Calu3 (cell line): ENCODE measurements around the gene ATF7IP2. TPM values are rescaled to one million over a fixed set of nuclear protein-coding genes. Genes with fewer than 3 reads are reported as not detected.
A peak's percentile ranks its signal among the peaks of the same experiment; 100 is the strongest.
"Not testable (repeated sequence)": the region's sequence is repeated elsewhere in the genome, so short reads cannot be mapped to it uniquely, and the experiment has no call there.

ENCODE experiments used
- BruUV-seq: library from RNA; stranded (reverse); fragments of 400-500 nt; replicated peaks from 2 replicates; lab custom pipeline; 2021; lab: Mats Ljungman, UMichigan
- CTCF ChIA-PET: fragments of 300-600 bp; sonication (Branson Sonifier 250); formaldehyde crosslinking; loops from one replicate; lab custom pipeline; 2022; ENCODE audit warnings: antibody characterized with exemption; lab: Charles Lee
- DNase-seq: peaks from one replicate; pipeline ENCODE4 v3.0.0; 2022
- H3K27ac Mint-ChIP-seq: one replicate; pipeline ENCODE4 v1.8.0; 2022; ENCODE audit warnings: mixed read lengths; ENCODE audit not compliant: unreplicated experiment
- H3K27me3 Mint-ChIP-seq: one replicate; pipeline ENCODE4 v1.8.0; 2022; ENCODE audit warnings: mixed read lengths; ENCODE audit not compliant: unreplicated experiment
- H3K36me3 Mint-ChIP-seq: one replicate; pipeline ENCODE4 v1.8.0; 2022; ENCODE audit warnings: mild to moderate bottlenecking, moderate library complexity, mixed read lengths; ENCODE audit not compliant: insufficient read depth, unreplicated experiment
- H3K4me1 Mint-ChIP-seq: one replicate; pipeline ENCODE4 v1.8.0; 2022; ENCODE audit warnings: mild to moderate bottlenecking, low read depth, mixed read lengths; ENCODE audit not compliant: unreplicated experiment
- H3K4me3 Mint-ChIP-seq: one replicate; pipeline ENCODE4 v1.8.0; 2022; ENCODE audit warnings: mild to moderate bottlenecking, low read depth, moderate library complexity, mixed read lengths; ENCODE audit not compliant: unreplicated experiment
- H3K9me3 Mint-ChIP-seq: one replicate; pipeline ENCODE4 v1.8.0; 2022; ENCODE audit warnings: low read depth, mixed read lengths; ENCODE audit not compliant: unreplicated experiment
- intact Hi-C: fragments of 100-400 bp; cut with micrococcal nuclease; formaldehyde crosslinking; loops from one replicate; pipeline ENCODE4 v1.10.0; 2022; ENCODE audit not compliant: unreplicated experiment
- total RNA-seq: library from RNA; stranded (reverse); gene quantifications from 2 replicates; pipeline ENCODE4 v1.2.3, GENCODE V29; 2022
- TF ChIP-seq, protein P1 (sequence below): fragments of 200-600 bp; IDR thresholded peaks from one replicate; pipeline ENCODE4 v1.8.0; 2022; ENCODE audit warnings: antibody characterized with exemption; ENCODE audit not compliant: unreplicated experiment

The ATF7IP2 gene
- total RNA-seq, 1 experiment from 2014 or later, result 29.7 TPM

- H3K4me3 Mint-ChIP-seq, result no peak overlapping the region
- no TSS peak for BruUV-seq
- H3K4me1 Mint-ChIP-seq, result peaks cover 17% of the 10 kb centered on the region
- H3K27ac Mint-ChIP-seq, result no peak overlapping the region
- H3K27me3 Mint-ChIP-seq, result no peaks in the 10 kb centered on the region
- intact Hi-C loops, result no loop called here
- peaks cover 4% of the 10 kb centered on the region for H3K9me3 Mint-ChIP-seq
- H3K36me3 Mint-ChIP-seq, result no peaks in the 10 kb centered on the region
- TF ChIP-seq, protein P1, sequence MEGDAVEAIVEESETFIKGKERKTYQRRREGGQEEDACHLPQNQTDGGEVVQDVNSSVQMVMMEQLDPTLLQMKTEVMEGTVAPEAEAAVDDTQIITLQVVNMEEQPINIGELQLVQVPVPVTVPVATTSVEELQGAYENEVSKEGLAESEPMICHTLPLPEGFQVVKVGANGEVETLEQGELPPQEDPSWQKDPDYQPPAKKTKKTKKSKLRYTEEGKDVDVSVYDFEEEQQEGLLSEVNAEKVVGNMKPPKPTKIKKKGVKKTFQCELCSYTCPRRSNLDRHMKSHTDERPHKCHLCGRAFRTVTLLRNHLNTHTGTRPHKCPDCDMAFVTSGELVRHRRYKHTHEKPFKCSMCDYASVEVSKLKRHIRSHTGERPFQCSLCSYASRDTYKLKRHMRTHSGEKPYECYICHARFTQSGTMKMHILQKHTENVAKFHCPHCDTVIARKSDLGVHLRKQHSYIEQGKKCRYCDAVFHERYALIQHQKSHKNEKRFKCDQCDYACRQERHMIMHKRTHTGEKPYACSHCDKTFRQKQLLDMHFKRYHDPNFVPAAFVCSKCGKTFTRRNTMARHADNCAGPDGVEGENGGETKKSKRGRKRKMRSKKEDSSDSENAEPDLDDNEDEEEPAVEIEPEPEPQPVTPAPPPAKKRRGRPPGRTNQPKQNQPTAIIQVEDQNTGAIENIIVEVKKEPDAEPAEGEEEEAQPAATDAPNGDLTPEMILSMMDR, result no peak
- no peak for DNase-seq
- CTCF ChIA-PET, result no interaction called here
Measured at GRCh38 chr16:10355589-10355988, 30.3 kb upstream of the ATF7IP2 start.

DNA sequence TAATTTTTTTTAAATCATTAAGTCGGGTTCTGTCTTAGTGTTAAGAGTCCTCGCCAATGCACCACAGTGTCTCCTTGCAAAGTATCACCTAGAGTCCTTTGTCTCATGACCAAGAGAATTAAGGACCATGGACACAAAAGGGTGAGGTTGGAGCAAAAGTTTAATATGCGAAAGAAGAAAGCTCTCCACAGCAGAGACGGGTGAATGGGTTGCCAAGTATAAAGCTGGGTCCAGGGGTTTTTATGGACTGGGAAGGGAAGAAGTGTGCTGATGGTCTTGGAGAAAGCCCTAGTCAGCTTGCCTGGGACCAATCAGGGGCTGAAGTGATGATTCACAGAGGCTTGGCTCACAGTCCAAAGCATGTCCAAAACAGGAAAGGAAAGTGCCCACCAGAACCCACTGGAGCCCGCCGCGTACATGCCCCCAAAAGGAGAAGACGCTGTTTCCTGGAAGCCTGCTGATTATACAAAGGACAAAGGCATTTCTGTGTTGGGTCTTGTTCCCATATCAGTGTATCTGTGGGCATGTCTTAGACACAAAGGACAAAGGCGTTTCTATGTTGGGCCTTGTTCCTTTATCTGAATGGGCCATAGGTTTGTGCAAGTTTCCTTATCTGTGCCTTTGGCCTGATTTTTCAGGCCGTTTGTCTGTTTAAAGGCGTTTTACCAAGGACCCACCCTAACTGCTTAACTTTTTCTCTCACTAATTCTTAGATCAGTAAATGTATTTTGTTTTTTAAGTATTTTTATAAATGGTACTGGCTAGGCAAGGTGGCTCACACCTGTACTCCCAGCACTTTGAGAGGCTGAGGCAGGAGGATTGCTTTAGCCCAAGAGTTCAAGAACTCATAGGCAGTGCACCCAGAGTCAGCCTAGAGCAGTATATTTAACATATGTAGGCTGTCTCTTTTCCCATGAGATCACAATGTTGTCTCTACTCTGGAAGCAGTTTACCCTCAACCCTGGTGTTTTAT, 28.7 kb upstream of the ATF7IP2 start:
- TF ChIP-seq, protein P1, result no peak

DNA sequence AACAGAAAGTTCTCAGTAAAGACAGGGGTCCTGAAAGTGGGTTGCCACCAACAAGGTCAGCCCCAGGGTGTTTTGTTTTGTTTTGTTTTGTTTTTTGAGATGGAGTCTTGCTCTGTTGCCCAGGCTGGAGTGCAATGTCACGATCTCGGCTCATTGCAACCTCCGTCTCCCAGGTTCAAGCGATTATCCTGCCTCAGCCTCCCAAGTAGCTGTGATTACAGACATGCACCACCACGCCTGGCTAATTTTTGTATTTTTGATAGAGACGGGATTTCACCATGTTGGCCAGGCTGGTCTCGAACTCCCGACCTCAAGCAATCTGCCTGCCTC, 24.1 kb upstream of the ATF7IP2 start:
- BruUV-seq, H3K36me3 Mint-ChIP-seq, H3K27ac Mint-ChIP-seq, H3K27me3 Mint-ChIP-seq, DNase-seq, H3K4me3 Mint-ChIP-seq, intact Hi-C loops, H3K9me3 Mint-ChIP-seq: not testable (repeated sequence)
- peaks cover 14% of the 10 kb centered on the region for H3K4me1 Mint-ChIP-seq
- CTCF ChIA-PET, result interaction anchor here (1.1 kb wide), 1 partner anchor 377 kb away, joined by 9 read pairs; no protein-coding TSS in a partner anchor

More for the DNA sequence above, 28.7 kb upstream of the ATF7IP2 start:
- peak; percentile 61 for DNase-seq
- intact Hi-C loops, result no loop called here
- peaks cover 4% of the 10 kb centered on the region for H3K9me3 Mint-ChIP-seq
- no TSS peak for BruUV-seq
- CTCF ChIA-PET, result interaction anchor here (0.6 to 0.8 kb wide), 2 partner anchors 15 to 362 kb away, joined by 3 to 4 read pairs; no protein-coding TSS in a partner anchor
- no peak overlapping the region for H3K4me3 Mint-ChIP-seq
- peaks cover 17% of the 10 kb centered on the region for H3K4me1 Mint-ChIP-seq
- H3K36me3 Mint-ChIP-seq, result no peaks in the 10 kb centered on the region
- H3K27ac Mint-ChIP-seq, result peak overlapping the region; percentile 23
- H3K27me3 Mint-ChIP-seq, result no peaks in the 10 kb centered on the region

DNA sequence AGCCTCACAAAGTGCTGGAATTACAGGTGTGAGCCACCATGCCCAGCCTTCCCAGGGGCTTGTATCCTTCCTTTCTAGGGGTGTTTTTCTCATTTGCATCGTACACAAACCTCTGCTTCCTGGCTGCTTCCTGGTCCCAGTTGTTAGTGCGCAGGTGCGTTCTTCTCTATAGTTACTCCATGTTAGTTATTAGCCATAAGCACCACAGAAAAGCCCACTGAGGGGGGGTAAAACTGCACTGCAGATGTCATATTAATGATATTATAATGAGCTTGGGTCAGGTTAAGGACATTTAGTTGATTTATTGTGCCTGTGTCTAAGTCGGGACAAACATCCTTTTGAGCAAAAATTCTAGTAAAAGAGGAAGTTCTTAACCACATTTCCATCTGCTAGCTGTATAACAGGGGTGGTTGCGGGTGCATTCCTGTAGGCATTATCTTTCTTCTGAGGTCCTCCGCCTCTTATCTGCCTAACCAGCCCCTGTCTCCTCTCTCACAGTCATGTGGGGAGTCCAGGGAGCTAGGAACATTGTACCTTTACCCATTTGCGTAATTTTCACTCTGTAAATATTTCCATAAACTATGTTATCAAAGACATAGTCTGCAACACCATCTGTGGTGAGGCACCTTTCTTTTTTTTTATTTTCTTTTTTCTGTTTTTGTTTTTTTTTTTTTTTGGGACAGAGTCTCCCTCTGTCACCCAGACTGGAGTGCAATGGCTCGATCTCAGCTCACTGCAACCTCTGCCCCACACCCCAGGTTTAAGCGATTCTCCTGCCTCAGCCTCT, 23.6 kb upstream of the ATF7IP2 start:
- DNase-seq, result no peak
- no peaks in the 10 kb centered on the region for H3K27me3 Mint-ChIP-seq
- H3K4me1 Mint-ChIP-seq, result peaks cover 8% of the 10 kb centered on the region
- intact Hi-C loops, result no loop called here
- H3K27ac Mint-ChIP-seq, result no peak overlapping the region
- H3K4me3 Mint-ChIP-seq, result no peak overlapping the region
- TF ChIP-seq, protein P1, result no peak
- H3K9me3 Mint-ChIP-seq, result no peaks in the 10 kb centered on the region
- no TSS peak for BruUV-seq
- no peaks in the 10 kb centered on the region for H3K36me3 Mint-ChIP-seq
- CTCF ChIA-PET, result interaction anchor here (1.1 kb wide), 1 partner anchor 376 kb away, joined by 9 read pairs; no protein-coding TSS in a partner anchor

DNA sequence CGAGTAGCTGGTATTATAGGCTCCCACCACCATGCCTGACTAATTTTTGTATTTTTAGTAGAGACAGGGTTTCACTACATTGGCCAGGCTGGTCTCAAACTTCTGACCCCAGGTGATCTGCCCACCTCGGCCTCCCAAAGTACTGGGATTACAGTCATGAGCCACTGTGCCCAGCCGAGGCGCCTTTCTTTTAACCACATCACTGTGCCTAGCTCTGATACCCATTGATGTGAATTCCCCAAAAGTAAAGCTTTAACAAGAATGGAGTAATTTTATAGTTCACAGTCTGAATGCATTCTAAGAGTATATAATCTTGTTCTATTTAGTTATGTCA, 23.0 kb upstream of the ATF7IP2 start:
- DNase-seq, intact Hi-C loops, BruUV-seq: not testable (repeated sequence)

DNA sequence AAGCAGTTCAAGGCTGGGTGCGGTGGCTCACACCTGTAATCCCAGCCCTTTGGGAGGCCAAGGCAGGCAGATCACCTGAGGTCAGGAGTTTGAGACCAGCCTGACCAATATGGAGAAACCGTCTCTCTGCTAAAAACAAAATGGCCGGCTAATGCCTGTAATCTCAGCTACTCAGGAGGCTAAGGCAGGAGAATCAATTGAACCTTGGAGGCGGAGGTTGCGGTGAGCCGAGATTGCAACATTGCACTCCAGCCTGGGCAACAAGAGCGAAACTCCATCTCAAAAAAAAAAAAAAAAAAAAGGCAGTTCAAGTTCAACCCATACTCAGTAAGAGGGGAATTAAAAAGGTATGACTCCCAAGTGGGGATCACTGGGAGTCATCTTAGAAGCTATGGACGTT, 19.2 kb upstream of the ATF7IP2 start:
- H3K27me3 Mint-ChIP-seq, H3K36me3 Mint-ChIP-seq, H3K27ac Mint-ChIP-seq, H3K4me3 Mint-ChIP-seq, H3K4me1 Mint-ChIP-seq, BruUV-seq, H3K9me3 Mint-ChIP-seq, DNase-seq, intact Hi-C loops: not testable (repeated sequence)
- CTCF ChIA-PET, result interaction anchor here (0.7 kb wide), 1 partner anchor 39 kb away, joined by 3 read pairs; no protein-coding TSS in a partner anchor

More for the DNA sequence above, 23.0 kb upstream of the ATF7IP2 start:
- not testable (repeated sequence) for H3K4me3 Mint-ChIP-seq, H3K4me1 Mint-ChIP-seq, H3K9me3 Mint-ChIP-seq, H3K36me3 Mint-ChIP-seq, H3K27me3 Mint-ChIP-seq, H3K27ac Mint-ChIP-seq
- CTCF ChIA-PET, result interaction anchor here (1.1 kb wide), 1 partner anchor 376 kb away, joined by 9 read pairs; no protein-coding TSS in a partner anchor
